T-cell (primary cell): ENCODE results near the gene ASTN1. TPM values are rescaled to one million over a fixed set of nuclear protein-coding genes. Genes with fewer than 3 reads are reported as not detected.

Experiments
- ATAC-seq, 4 experiments: fragments of 200-7000 bp in 3 of 4; fragments of 150-1000 bp in 1 of 4; cut with Tn5 transposase; replicated peaks in 1 of 4; 1 replicate in 3 of 4; 2 replicates in 1 of 4; pipeline ENCODE4 v1.10.0; 2021; ENCODE audit warnings: moderate library complexity in 3 of 4, mild to moderate bottlenecking in 2 of 4, moderate number of reproducible peaks in 1 of 4
- CTCF ChIA-PET, 2 donors: fragments of 300-600 bp; sonication (Branson Sonifier 250); formaldehyde crosslinking; loops; one replicate each; lab custom pipeline; 2022; ENCODE audit warnings: antibody characterized with exemption in 2 of 2; lab: Charles Lee
- POLR2A ChIA-PET, 2 donors: fragments of 300-600 bp; sonication (Branson Sonifier 250); formaldehyde crosslinking; loops; one replicate each; lab custom pipeline; 2022; ENCODE audit warnings: antibody characterized with exemption in 2 of 2; lab: Charles Lee
- DNase-seq, 35 experiments: peaks; one replicate each; pipeline versions ENCODE4 v3.0.0 to v3.0.0-alpha.2; 2013 to 2023
- H3K27ac ChIP-seq: one replicate; pipeline ENCODE4 v1.5.1; 2013; ENCODE audit warnings: low read length
- H3K27me3 ChIP-seq, 2 experiments: replicated peaks in 1 of 2; 1 replicate in 1 of 2; 2 replicates in 1 of 2; pipeline versions ENCODE4 v1.6.1 to v1.7.0; 2013; ENCODE audit warnings: low read length in 1 of 2, mixed read lengths in 1 of 2; ENCODE audit not compliant: control insufficient read depth in 2 of 2, insufficient read depth in 2 of 2; ENCODE audit errors: extremely low read depth in 1 of 2
- H3K36me3 ChIP-seq, 2 donors: 1 replicate in 1 of 2; 2 replicates in 1 of 2; pipeline versions ENCODE4 v1.6.1 to v1.7.0; 2013; ENCODE audit warnings: low read length in 1 of 2; ENCODE audit not compliant: control insufficient read depth in 2 of 2, insufficient read depth in 1 of 2; ENCODE audit errors: extremely low read depth in 1 of 2
- H3K4me1 ChIP-seq, 2 experiments: 1 replicate in 1 of 2; 2 replicates in 1 of 2; pipeline versions ENCODE4 v1.6.1 to v1.7.0; 2013; ENCODE audit warnings: low read length in 2 of 2, mixed read lengths in 1 of 2; ENCODE audit not compliant: insufficient read depth in 2 of 2, control insufficient read depth in 1 of 2; ENCODE audit errors: extremely low read depth in 1 of 2
- H3K4me3 ChIP-seq, 2 donors: 1 replicate in 1 of 2; 2 replicates in 1 of 2; pipeline versions ENCODE4 v1.5.1 to v1.7.0; 2013; ENCODE audit warnings: mild to moderate bottlenecking in 2 of 2, low read length in 1 of 2, moderate library complexity in 1 of 2; ENCODE audit not compliant: control insufficient read depth in 1 of 2; ENCODE audit errors: extremely low read depth in 1 of 2
- H3K9me3 ChIP-seq: 2 replicates; pipeline ENCODE4 v1.7.0; 2013
- H3K27ac Mint-ChIP-seq, 2 donors: one replicate each; pipeline ENCODE4 v1.8.0; 2020 to 2021; ENCODE audit warnings: mild to moderate bottlenecking in 2 of 2, mixed read lengths in 2 of 2
- H3K27me3 Mint-ChIP-seq, 2 donors: one replicate each; pipeline ENCODE4 v1.8.0; 2021 to 2022; ENCODE audit warnings: mixed read lengths in 2 of 2
- H3K36me3 Mint-ChIP-seq: one replicate; pipeline ENCODE4 v1.8.0; 2021; ENCODE audit warnings: mixed read lengths
- H3K4me1 Mint-ChIP-seq, 3 donors: one replicate each; pipeline ENCODE4 v1.8.0; 2020 to 2022; ENCODE audit warnings: mixed read lengths in 3 of 3, mild to moderate bottlenecking in 1 of 3
- H3K4me3 Mint-ChIP-seq, 3 donors: one replicate each; pipeline ENCODE4 v1.8.0; 2020 to 2022; ENCODE audit warnings: mild to moderate bottlenecking in 3 of 3, mixed read lengths in 3 of 3, moderate library complexity in 3 of 3
- H3K9me3 Mint-ChIP-seq, 3 donors: one replicate each; pipeline ENCODE4 v1.8.0; 2020 to 2022; ENCODE audit warnings: mixed read lengths in 3 of 3
- WGBS: methylation state at CpG from one replicate; pipeline ENCODE4 v1.1.5; 2013; ENCODE audit warnings: missing lambda C conversion rate; ENCODE audit not compliant: insufficient coverage; 5-methylcytosine and 5-hydroxymethylcytosine counted together
- total RNA-seq, 35 experiments: library from RNA in 6 of 35; stranded (reverse) in 6 of 35; fragments of 120-200 nt in 1 of 35; gene quantifications; one replicate each; pipeline versions ENCODE4 v1.2.1 to v1.2.4 and lab custom pipeline; 2013 to 2026

ASTN1 gene
- total RNA-seq, 5 donors from 2014 or later (not counting 1 experiment from before 2014, with no cell fraction given): 0.06 TPM; not detected in 4

- H3K9me3 ChIP-seq: no peaks in the 10 kb centered on the region
- H3K36me3 Mint-ChIP-seq: no peaks in the 10 kb centered on the region
- H3K4me1 Mint-ChIP-seq: no peaks in the 10 kb centered on the region
- no peak overlapping the region for H3K4me3 ChIP-seq
- peaks cover 0 to 3% of the 10 kb centered on the region in 2 experiments for H3K27me3 ChIP-seq
- ATAC-seq: no peak
- no peaks in the 10 kb centered on the region for H3K36me3 ChIP-seq
- no peak overlapping the region for H3K4me3 Mint-ChIP-seq
- ChIA-PET CTCF (no interaction called here), POLR2A (no interaction called here)
- H3K27ac Mint-ChIP-seq: no peak overlapping the region
- no peaks in the 10 kb centered on the region for H3K4me1 ChIP-seq
- H3K27ac ChIP-seq: no peak overlapping the region
- peaks cover 0 to 22% (median 10%) of the 10 kb centered on the region in 3 donors for H3K9me3 Mint-ChIP-seq
- no peaks in the 10 kb centered on the region for H3K27me3 Mint-ChIP-seq
- WGBS: 86% methylated on average over 11 of the region's 14 CpGs
- no peak for DNase-seq
Measured at GRCh38 chr1:177023249-177023648, 141.3 kb downstream of the ASTN1 start.

DNA sequence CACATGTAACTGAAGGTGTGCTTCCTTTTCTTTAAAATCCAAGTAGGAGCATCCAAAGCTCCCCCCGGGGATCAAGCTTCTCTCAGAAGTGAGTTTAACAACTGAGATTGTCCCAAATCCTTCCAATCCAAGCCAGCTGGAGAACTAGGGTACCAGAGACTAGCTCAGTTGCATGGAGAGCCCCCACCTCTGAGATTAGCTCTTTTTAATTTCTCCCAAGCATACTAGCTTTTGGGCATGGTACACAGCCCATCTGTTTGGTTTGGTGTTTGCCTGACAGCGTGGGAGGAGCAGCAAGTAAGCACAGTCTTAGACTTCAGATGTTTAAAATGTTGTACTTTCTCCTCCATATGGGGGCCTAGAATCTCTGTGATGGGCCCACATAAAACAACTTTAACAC, 142.8 kb downstream of the ASTN1 start:
- ATAC-seq: no peak
- POLR2A ChIA-PET: no interaction called here

GRCh38 chr1:177020851-177021589, 143.5 kb downstream of the ASTN1 start:
- WGBS: no CpG with 5 or more reads among the region's 3 CpGs
- ATAC-seq (no peak), DNase-seq (no peak)
- H3K4me3 Mint-ChIP-seq: no peak overlapping the region
- no peaks in the 10 kb centered on the region for H3K36me3 Mint-ChIP-seq
- H3K36me3 ChIP-seq: no peaks in the 10 kb centered on the region
- H3K27ac Mint-ChIP-seq: no peak overlapping the region
- peaks cover 0 to 3% of the 10 kb centered on the region in 2 experiments for H3K27me3 ChIP-seq
- H3K4me1 Mint-ChIP-seq: no peaks in the 10 kb centered on the region
- H3K4me3 ChIP-seq: no peak overlapping the region
- H3K27me3 Mint-ChIP-seq: no peaks in the 10 kb centered on the region
- H3K27ac ChIP-seq: no peak overlapping the region
- POLR2A ChIA-PET: no interaction called here
- peaks cover 3 to 16% (median 8%) of the 10 kb centered on the region in 3 donors for H3K9me3 Mint-ChIP-seq
- CTCF ChIA-PET: no interaction called here
- no peaks in the 10 kb centered on the region for H3K9me3 ChIP-seq
- H3K4me1 ChIP-seq: no peaks in the 10 kb centered on the region

More for the DNA sequence above, 142.8 kb downstream of the ASTN1 start:
- Mint-ChIP-seq H3K4me3 (no peak overlapping the region), H3K27ac (no peak overlapping the region), H3K4me1 (no peaks in the 10 kb centered on the region), H3K36me3 (no peaks in the 10 kb centered on the region), H3K9me3 (peaks cover 3 to 19% (median 4%) of the 10 kb centered on the region in 3 donors), H3K27me3 (no peaks in the 10 kb centered on the region)
- Histone ChIP-seq H3K4me3 (no peak overlapping the region), H3K27ac (no peak overlapping the region), H3K27me3 (peaks cover 0 to 3% of the 10 kb centered on the region in 2 experiments), H3K4me1 (no peaks in the 10 kb centered on the region), H3K36me3 (no peaks in the 10 kb centered on the region), H3K9me3 (no peaks in the 10 kb centered on the region)
- CTCF ChIA-PET: no interaction called here
- 50% methylated on average over 1 of the region's 2 CpGs for WGBS
- DNase-seq: no peak

DNA sequence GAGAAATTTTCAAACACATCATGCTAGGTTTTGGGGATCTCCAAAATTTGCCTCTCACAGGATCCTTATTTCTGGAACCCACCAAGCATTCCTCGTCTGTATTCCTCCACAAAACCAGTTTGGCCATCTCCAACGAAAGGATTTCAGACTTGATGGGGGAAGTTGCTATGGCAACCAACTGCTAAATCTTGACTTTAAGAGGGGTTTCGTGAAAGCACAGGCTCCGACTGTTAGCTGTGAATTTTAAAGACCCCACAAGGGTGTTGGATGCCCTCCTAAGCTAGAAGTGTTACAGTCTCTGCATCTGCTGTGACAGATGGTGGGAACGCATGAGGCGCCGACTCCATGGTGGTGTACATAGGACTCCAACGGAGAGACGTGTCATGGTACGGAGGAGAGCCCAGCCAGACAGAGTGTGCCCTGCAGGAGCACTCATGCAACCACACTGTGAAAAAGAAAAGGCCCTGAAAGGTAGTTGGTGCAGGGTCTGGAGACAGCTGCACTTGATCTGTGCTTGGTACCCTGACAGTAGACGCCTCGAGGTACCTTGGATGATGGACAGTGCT, 147.1 kb downstream of the ASTN1 start:
- H3K27me3 Mint-ChIP-seq: no peaks in the 10 kb centered on the region
- Histone ChIP-seq H3K4me1 (no peaks in the 10 kb centered on the region), H3K9me3 (no peaks in the 10 kb centered on the region), H3K4me3 (no peak overlapping the region), H3K36me3 (no peaks in the 10 kb centered on the region), H3K27me3 (no peaks in the 10 kb centered on the region), H3K27ac (no peak overlapping the region)
- no peaks in the 10 kb centered on the region for H3K4me1 Mint-ChIP-seq
- no peak overlapping the region for H3K27ac Mint-ChIP-seq
- ChIA-PET CTCF (no interaction called here), POLR2A (no interaction called here)
- H3K9me3 Mint-ChIP-seq: peaks cover 3 to 16% (median 8%) of the 10 kb centered on the region in 3 donors
- H3K4me3 Mint-ChIP-seq: no peak overlapping the region
- DNase-seq (no peak), ATAC-seq (no peak)
- H3K36me3 Mint-ChIP-seq: no peaks in the 10 kb centered on the region
- 86% methylated on average over 11 of the region's 12 CpGs for WGBS

- Mint-ChIP-seq H3K36me3 (no peaks in the 10 kb centered on the region), H3K4me3 (no peak overlapping the region), H3K4me1 (no peaks in the 10 kb centered on the region), H3K27ac (no peak overlapping the region), H3K27me3 (no peaks in the 10 kb centered on the region), H3K9me3 (peaks cover under 1 to 8% (median 6%) of the 10 kb centered on the region in 3 donors)
- no peak for DNase-seq
- no peak overlapping the region for H3K4me3 ChIP-seq
- H3K36me3 ChIP-seq: no peaks in the 10 kb centered on the region
- no peak for ATAC-seq
- POLR2A ChIA-PET: no interaction called here
- no peak overlapping the region for H3K27ac ChIP-seq
- CTCF ChIA-PET: no interaction called here
- WGBS: no CpG with 5 or more reads among the region's 3 CpGs
- H3K9me3 ChIP-seq: no peaks in the 10 kb centered on the region
- H3K27me3 ChIP-seq: no peaks in the 10 kb centered on the region
- no peaks in the 10 kb centered on the region for H3K4me1 ChIP-seq
Measured at GRCh38 chr1:177014325-177014724, 150.2 kb downstream of the ASTN1 start.

- H3K9me3 Mint-ChIP-seq: peaks cover 0 to 4% (median 2%) of the 10 kb centered on the region in 3 donors
- Histone ChIP-seq H3K4me1 (no peaks in the 10 kb centered on the region), H3K36me3 (no peaks in the 10 kb centered on the region), H3K27ac (no peak overlapping the region), H3K4me3 (no peak overlapping the region), H3K9me3 (no peaks in the 10 kb centered on the region), H3K27me3 (no peaks in the 10 kb centered on the region)
- no peaks in the 10 kb centered on the region for H3K4me1 Mint-ChIP-seq
- no peak overlapping the region for H3K27ac Mint-ChIP-seq
- 83% methylated on average over 1 of the region's 2 CpGs for WGBS
- CTCF ChIA-PET: no interaction called here
- no peaks in the 10 kb centered on the region for H3K36me3 Mint-ChIP-seq
- no peaks in the 10 kb centered on the region for H3K27me3 Mint-ChIP-seq
- POLR2A ChIA-PET: no interaction called here
- DNase-seq (no peak), ATAC-seq (no peak)
- no peak overlapping the region for H3K4me3 Mint-ChIP-seq
Measured at GRCh38 chr1:177012342-177012925, 152.1 kb downstream of the ASTN1 start.
